ENCODE results near the gene GOT1.

The GOT1 gene

DNA sequence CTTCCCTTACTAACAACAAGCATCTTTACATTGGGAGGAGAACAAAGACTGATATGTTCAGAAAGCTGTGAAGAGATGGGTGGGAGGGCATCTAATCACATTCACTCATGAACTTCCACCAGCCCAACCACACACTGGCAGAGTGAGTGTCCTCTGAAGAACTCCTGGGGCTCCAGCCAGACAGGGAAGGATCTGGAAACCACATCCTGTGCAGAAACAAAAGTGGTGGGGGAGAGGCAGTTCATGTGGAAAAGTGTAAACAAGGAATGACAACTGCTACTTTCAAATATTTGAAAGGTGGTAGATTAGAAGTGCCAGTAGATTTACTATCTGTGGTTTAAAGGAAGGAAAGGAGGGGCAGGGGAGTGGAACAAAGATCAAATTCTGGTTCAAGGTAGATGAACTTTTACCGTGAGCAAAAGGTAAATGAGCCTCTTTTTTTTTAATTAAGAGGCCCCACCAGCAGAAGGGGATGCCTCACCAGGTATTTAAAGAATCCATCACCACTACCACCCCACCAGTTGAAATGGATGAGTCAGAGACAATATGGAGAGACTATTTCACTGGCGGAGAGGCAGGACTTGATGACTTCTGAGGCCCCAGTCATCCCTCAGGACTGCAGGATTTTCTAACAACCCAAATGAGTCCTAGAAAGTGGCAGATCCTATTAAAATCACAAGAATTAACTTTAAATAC is 34.5 kb downstream of the GOT1 start:
- no peak for DNase-seq (ENCODE audit: low read depth)

DNA sequence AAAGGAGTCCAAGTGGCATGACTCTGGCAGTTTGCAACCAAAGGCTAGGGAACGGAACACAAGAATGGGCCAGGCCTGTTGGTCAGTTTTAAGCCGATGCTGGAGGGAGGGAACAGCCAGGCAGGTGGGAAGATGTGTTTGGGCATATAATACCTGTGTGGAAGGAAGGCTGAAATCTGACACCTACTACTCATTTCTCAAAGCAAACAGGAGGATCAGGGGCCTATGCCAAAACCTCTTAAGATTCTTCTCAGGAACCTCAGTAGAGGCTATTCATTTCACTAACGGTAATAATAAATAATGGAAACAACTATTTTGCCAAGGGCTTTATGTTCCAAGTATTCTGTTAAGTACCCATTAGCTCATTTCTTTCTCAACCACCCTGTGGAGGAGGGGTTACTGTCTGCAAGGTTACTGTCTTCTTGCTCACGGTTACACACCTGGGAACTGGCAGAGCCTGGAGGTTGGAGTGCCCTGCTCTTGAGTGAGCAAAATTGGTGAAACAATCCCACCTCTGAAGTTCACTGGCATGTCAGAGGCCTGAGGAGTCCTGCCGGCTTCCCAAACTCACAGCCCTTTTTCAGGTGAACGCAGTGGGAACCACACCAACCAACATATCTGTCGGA is 35.5 kb downstream of the GOT1 start:
- no peak for DNase-seq (ENCODE audit: low read depth)

DNA sequence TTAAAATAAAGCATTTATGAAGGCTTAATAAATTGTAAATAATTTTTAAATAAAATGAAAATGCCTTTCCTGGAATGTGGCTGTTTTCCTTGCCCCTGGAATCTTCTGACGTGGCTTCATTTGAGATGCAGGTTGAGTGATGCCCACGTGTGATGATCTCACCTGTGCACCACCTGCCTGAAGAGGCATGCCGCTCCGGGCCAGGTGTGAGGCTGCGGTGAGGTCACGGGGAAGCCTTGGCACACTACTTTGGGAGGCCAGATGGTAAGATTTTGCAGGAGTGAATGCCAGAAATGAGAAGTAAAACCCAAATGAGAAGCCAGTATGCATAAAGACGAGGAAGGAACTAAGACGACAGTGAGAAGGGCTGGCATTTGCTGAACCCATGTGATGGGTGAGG is 36.2 kb downstream of the GOT1 start:
- DNase-seq (ENCODE audit: low read depth): no peak

DNA sequence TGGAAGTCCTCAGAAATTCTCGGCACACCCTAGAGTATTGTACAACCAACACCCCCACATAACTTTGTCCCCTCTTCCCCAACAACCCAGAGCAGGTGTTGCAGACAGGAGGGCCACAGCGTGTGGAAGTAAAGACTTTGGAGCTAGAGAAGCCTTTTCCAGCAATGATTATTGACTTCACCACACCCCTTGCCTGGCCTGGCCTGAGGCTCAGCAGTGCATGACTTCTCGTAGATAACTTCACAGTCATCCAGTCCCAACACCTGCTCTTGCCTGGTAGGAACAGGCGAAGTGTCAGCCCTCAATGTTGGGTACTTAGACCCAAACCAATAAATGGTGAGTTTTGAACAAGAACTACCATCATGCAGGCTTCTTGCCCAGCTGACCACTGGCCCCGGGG is 36.7 kb downstream of the GOT1 start:
- DNase-seq (ENCODE audit: low read depth): no peak

DNA sequence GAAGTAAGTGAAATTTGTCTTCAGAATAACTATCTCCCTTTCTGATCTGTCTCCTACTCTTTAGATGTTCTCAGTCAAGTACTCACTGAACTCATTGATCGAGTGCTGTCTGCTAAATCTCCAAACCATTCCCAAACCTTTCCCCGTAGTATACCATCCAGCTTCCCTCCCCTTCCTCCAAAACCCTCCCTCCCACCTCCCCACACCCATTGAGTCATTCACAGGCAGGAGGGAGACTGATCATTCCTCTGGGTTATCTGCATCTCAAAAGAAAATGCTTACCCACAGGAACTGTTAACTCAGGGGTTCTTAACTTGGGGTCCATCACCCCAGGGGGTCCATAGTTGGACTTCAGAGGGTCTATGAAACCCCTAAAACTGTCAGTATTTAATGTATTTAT is 37.4 kb downstream of the GOT1 start:
- DNase-seq (ENCODE audit: low read depth): no peak

DNA sequence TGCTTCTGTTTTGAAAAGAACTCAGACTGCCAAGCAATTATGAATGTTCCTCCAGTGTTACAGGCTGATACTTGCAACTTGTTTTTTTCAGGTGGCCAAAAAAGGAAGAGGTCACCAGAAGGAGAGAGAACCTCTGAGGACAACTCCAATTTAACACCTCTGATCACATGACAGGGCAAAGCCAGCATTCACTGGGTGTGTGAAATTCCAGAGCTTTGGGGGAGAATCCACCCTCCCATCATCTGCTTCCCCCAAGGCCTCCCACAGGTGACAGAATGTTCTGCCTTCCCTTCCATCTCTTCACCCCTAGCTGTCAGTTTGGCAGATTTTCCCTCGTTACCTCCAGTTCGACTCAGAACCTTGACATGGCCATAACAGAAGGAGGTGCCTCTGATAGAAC is 39.1 kb downstream of the GOT1 start:
- DNase-seq (ENCODE audit: low read depth): no peak

DNA sequence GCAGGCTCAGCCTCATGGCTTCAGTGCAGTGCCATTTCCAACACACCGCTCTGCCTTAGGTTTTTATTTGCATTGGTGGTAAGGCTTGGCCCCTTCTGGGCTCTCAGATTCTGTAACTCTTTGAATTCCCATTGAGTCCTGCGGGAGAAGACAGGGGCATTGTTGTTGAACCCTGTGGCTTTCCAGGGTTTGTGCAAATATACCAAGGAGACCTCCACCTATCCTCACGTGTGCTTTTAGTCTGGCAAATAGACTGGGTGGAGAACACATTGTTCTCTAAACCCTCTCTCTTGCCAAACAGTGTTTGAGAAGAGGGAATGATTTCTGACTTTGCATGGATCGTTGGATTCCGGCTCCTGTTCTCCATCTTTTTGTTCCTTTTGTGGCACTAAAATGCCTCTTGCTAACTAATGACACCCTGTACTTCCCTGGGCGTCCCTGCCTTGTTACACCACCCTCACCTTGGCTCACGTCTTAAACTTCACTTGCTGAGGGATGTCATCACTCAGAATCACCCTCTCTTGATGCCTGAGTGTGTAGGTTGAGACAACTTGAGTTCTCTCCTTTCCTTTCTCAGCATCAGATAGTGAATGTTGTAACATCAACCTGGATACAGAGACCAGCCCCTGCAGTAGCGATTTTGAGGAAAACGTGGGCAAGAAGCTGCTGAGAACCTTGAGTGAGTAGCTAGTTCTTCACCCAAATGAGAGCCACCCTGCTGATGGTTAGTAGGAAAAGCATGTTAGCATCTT is 40.5 kb downstream of the GOT1 start:
- no peak for DNase-seq (ENCODE audit: low read depth)

DNA sequence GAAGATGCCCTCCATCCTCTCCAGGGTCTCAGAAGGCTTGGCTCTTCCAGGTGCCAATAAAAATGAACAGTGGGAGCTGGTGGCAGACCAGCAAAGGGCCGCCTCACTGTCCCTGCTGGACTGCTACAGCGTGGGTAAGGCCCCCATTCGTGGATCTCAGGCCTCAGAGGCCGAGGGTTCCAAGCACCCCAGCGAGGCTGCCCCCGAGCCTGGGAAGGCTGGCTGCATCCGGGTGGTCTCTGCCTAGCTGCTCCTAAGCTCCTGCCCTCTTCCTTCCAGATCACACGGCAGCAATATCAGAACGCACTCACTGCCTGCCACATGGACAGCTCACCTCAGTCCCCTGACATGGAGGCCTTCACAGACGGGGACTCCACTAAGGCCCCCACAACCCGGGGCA is 42.9 kb downstream of the GOT1 start:
- no peak for DNase-seq (ENCODE audit: low read depth)

DNA sequence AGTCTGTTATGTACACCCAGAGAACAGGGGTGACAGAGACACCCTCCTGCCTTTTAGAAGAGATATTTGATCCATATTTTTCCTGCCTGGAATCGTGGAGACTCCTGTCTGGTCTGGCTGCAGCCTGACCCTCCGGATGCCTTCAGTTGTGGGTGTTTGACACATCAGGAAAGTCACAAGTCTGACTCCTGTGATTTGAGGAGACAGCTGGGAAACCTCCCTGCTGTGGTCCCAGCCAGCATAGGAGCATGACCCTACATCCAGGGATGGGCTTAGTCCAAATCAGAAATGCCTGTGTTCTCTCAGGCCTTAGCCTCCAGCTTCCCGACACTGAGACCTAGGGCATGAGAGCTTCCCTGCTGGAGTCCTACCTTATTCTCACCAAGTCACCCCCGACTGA is 43.4 kb downstream of the GOT1 start:
- no peak for DNase-seq (ENCODE audit: low read depth)

DNA sequence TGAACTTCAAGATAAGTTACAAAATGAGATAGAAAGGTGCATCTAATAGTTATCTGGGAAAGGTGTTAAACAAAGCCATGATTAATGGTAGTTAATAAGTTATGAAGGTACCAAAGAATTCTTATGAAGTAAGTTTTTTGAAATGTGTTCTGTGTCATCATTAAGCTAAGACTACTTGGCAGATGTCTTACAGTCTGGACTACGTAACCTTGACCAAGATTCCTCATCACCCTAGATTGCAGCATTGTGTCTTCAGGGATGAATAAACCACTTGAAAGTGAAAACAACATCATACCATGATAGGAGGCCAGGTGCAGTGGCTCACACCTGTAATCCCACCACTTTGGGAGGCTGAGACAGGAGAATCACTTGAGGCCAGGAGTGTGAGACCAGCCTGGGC is 48.2 kb downstream of the GOT1 start:
- no peak for DNase-seq (ENCODE audit: low read depth)

DNA sequence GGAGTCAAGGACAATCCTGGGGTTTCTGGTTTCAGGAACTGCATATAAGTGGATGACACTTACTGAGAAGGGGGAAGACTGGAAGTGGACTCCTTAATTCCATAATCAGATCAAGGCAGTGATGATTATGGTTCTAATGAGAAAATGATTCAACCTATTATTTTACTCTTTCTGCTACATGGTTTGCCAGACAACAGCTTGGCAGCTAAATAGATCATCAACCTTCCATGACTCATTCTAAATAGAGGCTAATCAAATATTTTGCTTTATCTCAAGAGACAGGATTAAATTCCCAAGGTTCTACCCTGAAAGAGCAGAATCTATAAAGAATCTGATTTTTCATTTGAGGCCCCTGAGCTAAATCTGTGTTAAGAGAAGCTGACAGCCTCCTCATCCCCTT is 55.0 kb downstream of the GOT1 start:
- DNase-seq (ENCODE audit: low read depth): no peak

DNA sequence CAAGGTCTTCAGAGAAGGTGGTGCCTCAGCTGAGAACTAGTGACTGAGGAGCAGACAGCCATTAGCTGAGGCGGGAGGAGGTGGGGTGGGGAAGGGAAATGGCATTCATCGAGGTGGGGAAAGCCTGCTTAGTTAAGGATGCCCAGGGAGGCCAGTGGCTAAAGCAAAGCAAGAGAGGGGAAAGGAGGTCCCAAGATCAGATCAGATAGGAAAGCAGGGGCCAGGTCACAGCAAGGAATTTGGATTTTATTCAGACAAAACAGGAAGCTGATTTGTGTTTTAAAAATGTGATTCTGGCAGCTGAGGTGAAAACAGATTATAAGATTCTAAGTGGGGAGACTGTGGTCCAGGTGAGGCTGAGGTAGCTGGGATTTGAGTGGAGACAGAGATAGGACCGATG is 55.5 kb downstream of the GOT1 start:
- no peak for DNase-seq (ENCODE audit: low read depth)

DNA sequence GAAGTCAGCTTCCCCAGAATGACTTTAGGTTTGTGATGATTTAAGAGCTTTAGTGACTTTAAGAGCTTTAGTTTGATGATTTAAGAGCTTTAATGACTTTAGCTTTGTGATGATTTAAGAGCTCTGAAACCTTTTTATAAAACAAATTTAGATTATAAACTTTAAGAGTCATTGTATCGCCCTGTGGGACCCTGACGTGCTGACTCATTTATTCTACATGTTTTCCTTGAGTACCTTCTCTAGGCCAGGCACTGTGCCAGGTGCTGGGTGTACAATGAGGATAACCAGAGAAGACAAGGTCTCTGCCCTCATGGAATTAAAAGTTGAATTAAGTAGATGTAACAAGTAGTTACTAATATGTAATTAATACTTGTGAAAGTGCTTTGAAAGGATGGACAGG is 55.9 kb downstream of the GOT1 start:
- DNase-seq (ENCODE audit: low read depth): no peak

DNA sequence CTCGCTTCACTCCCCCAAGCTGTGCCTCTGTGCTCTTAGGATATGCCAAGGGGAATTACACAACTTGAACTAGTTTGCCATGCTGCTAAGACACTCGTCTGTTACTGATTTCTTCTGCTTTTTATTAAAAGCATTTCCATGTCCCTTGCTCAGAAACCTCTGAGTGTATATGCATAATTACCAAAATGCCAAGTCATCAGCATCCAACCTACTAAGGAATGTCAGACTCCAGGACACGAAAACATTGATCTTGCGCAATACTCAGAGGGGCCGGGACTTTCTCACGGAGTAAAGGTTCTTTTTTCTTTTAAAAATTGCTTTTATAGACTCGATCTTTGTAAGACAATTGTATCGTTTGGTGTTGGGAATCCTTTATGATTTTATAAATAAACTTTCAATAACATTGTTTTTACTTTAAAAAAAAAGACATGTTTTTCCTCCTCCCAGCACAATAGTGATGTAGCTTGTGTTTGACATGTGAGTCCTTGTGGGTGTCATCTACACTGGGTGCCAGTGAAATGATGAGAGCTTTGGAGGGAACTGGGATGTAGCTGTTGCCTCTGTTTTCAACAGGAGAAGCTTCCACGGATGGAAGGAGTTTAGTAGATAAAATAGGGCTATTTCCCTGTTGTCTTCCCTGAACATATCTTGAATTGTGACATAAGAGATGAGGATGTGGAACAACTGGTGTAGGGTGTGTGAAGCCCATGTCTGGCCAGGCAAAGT is 57.7 kb downstream of the GOT1 start:
- DNase-seq (ENCODE audit: low read depth): no peak

DNA sequence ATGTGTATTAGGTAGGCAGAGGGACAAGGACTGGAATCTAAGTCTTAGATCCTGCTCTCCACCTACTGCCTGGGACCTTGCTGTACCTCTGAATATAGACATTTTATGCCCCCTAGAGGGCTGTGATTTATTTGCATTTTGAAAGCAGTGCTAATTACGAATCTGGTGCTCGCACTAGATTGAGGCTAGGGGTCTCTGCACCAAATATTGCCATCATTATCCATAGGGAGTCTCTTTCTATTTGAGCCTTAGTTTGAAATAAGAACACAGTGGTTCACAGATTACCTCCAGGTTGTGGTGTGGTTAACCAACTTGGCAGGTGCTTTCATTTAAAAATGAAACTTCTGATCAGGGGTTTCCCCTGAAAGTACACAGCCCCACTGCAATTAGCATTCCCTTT is 59.4 kb downstream of the GOT1 start:
- no peak for DNase-seq (ENCODE audit: low read depth)

DNA sequence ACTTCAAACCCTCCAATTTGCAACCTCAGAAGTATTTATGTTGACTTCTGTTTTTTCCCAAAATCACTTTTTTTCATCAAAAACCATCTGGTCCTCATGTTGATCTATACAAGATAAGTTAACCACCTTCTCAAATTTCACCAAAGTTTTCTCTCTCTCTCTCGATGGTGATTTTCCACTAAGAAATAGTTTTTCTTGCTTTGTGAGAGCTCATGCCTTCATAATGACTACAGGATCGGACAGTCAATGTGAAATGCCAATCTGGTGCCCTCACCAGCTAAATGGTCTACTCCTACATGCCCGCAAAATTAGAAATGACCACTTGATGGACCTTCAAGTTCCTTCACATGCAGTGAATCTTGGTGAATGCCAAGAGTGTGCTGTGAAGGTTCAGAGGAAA is 60.9 kb downstream of the GOT1 start:
- DNase-seq (ENCODE audit: low read depth): no peak

DNA sequence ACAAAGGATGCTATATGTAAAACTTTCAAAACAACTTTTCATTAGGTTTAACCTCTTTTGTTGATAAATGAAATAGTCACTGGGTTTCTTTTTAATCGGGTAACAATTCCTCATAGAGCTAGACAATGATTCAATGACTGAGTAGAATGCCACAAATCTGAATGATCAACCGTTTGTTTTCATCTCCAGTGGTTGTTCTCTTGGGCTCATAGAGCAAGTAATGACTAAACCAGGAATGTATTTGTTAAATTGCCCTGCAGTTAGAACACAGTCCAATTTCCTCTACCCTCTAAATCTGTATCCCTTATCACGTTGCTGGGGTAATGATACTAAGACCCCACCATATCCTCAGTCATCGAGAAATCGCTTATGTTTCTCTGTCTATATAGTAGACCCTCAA is 61.3 kb downstream of the GOT1 start:
- no peak for DNase-seq (ENCODE audit: low read depth)

DNA sequence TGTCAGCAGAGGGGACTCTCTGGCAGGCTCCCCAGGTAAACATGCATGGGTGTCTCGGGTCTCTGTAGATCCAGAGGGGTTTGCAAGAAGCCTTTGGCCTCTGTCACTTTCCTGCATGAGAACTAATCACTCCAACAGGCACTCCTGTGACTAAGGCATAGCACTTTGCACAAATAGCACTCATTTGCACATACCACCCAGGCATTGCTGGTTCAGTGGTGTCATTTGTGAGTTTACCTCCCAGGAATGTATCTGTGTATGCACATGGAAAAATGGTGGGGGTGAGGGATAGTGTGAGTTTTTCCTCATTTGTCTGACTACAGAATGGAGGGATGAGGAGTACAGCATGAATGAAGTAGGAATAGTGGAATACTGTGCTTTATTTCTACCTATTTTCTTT is 61.8 kb downstream of the GOT1 start:
- DNase-seq (ENCODE audit: low read depth): no peak

DNA sequence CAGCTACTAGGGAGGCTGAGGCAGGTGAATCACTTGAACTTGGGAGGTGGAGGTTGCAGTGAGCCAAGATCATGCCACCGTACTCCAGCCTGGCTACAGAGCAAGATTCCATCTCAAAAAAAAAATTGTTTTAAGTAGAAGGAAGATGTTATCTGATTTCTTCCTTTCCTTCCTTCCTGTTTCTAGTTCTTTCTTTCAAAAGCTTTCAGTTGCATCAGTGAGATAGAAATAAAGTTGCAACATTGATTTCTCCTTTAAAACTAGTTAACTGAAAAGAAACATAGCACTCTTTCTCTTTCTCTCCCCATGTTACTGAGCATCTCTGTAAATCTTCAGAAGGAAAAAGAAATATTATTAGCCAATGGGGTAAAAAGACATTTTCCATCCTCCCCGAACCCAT is 63.8 kb downstream of the GOT1 start:
- DNase-seq (ENCODE audit: low read depth): no peak

DNA sequence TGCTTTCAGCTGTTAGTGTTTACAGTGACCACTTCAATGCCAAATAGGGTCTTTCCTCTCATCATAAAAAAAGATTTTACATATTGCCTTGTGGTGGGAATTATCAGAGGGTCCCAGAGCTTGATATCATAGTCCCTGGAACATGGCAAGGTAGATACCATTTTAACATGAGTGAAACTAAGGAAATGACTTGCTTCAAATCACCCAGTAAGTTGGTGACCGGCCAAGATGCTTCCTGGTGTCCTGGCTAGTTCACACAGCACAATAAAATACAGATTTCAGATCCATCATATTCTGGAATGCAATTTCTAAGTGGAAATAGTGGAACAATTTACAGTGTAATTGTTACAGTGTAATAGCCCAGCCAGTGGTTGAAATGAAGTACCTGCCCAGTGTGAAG is 64.7 kb downstream of the GOT1 start:
- DNase-seq (ENCODE audit: low read depth): no peak

DNA sequence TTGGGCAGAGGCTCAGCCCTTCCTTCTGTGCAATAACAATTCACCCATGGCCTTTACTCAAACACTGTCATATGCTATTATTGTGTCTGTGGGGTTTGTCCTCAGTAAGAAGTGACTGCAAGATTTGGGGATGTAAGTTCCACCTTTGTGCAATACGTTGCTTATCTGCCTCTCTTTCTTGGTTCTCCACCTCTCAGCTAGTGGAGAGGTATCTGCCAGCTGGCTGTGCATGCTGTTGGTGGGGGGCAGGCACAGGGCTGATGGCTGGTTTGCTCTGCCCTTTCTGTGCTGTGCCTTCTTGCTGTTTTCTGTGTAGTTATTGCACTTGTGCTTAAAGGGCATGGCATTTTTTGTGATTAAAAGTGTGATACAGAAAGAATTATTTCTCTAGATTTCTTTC is 65.1 kb downstream of the GOT1 start:
- DNase-seq (ENCODE audit: low read depth): no peak

DNA sequence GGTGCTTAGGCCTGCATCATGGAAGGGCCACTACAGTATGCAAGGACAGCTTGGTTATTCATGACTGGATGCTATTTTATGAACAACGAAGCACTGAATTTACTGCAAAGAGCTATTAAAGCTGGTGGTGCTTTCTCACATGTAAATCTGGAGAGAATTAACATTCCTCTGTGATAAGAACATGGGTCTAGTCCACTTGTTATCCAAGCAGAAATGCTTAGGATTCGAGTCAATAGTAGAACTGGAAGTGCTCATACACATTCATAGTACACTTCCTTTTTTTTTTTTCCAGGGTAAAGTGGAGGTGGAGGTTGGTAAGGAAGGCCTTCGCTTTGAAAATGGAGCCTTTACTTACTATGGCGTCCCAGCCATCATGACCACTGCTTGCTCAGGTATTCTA is 66.3 kb downstream of the GOT1 start:
- no peak for DNase-seq (ENCODE audit: low read depth)

DNA sequence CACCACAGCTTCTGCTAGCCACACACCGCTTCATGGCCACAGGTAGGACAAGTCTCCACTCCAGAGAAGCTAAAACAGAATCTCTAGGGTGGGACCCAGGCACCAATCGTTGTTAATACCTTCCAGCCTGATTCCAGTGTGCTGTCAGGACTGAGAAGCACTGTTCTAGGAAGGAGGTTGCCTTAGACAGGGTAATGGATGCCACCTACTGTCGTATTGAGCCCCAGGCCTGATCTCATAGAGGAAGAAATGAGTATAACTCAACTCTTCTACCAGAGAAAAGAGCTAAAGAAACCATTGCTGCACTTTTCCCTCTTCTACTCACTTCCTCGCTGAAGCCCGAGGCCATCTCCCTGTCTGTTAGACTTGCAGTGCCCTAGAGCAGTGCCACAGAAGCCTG is 69.5 kb downstream of the GOT1 start:
- no peak for DNase-seq (ENCODE audit: low read depth)

Data from stimulated activated CD4-positive, alpha-beta T cell treated with anti-CD3 and anti-CD28 coated beads, Interleukin-2, amount 100 ng/mL, for 4 hours (primary cell).